ENCODE data around the gene CORIN. TPM values are rescaled to one million over a fixed set of nuclear protein-coding genes. Genes with fewer than 3 reads are reported as not detected.

Gene CORIN
- total and polyA plus RNA-seq, 10 of the 15 experiments (the other 5 are each of a cell fraction or from before 2014, with no cell fraction given), result 0.02 to 0.45 (median 0.09) TPM; not detected in 3

DNA sequence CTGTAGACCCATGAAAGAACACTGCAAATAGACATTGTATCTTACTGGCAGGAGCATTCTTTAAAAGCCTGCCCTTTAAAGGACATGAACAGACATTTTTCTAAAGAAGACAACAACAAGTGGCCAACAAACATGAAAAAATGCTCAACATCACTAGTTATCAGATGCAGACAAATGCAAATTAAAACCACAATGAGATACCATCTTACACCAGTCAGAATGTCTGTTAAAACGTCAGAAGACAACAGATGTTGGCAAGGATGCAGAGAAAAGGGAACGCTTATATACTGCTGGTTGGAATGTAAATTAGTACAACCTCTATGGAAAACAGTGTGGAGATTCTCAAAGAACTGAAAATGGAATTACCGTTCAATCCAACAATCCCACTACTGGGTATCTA is 275.6 kb downstream of the CORIN start (continued):
- TF ChIP-seq, protein P1, sequence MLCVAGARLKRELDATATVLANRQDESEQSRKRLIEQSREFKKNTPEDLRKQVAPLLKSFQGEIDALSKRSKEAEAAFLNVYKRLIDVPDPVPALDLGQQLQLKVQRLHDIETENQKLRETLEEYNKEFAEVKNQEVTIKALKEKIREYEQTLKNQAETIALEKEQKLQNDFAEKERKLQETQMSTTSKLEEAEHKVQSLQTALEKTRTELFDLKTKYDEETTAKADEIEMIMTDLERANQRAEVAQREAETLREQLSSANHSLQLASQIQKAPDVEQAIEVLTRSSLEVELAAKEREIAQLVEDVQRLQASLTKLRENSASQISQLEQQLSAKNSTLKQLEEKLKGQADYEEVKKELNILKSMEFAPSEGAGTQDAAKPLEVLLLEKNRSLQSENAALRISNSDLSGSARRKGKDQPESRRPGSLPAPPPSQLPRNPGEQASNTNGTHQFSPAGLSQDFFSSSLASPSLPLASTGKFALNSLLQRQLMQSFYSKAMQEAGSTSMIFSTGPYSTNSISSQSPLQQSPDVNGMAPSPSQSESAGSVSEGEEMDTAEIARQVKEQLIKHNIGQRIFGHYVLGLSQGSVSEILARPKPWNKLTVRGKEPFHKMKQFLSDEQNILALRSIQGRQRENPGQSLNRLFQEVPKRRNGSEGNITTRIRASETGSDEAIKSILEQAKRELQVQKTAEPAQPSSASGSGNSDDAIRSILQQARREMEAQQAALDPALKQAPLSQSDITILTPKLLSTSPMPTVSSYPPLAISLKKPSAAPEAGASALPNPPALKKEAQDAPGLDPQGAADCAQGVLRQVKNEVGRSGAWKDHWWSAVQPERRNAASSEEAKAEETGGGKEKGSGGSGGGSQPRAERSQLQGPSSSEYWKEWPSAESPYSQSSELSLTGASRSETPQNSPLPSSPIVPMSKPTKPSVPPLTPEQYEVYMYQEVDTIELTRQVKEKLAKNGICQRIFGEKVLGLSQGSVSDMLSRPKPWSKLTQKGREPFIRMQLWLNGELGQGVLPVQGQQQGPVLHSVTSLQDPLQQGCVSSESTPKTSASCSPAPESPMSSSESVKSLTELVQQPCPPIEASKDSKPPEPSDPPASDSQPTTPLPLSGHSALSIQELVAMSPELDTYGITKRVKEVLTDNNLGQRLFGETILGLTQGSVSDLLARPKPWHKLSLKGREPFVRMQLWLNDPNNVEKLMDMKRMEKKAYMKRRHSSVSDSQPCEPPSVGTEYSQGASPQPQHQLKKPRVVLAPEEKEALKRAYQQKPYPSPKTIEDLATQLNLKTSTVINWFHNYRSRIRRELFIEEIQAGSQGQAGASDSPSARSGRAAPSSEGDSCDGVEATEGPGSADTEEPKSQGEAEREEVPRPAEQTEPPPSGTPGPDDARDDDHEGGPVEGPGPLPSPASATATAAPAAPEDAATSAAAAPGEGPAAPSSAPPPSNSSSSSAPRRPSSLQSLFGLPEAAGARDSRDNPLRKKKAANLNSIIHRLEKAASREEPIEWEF (IDR thresholded peaks at IDR 0.05; ENCODE audit: insufficient replicate concordance, low read depth, low read length), result no peak
- TF ChIP-seq PKNOX1 (IDR thresholded peaks at IDR 0.05) (no peak), TCF12 (IDR thresholded peaks at IDR 0.05; ENCODE audit: low read depth, low read length) (no peak), NFIC (IDR thresholded peaks at IDR 0.05; ENCODE audit: low read depth, low read length) (no peak)

- WGBS (ENCODE audit: insufficient coverage, insufficient replicate concordance, low lambda C conversion rate, missing lambda C conversion rate), result 0% methylated on average over 1 of the region's 1 CpG
- ATAC-seq, result no peak
- peaks cover 4 to 7% of the 10 kb centered on the region in 2 experiments for H3K36me3 ChIP-seq (ENCODE audit: control insufficient read depth in 2 of 2, insufficient read depth in 2 of 2, low read length in 1 of 2)
- CTCF ChIA-PET, result interaction anchor here (0.6 to 1.0 kb wide), 6 partner anchors 24 to 178 kb away, joined by 3 to 4 read pairs (median 3); partner anchors contain the start of gene ATP10D
- RAD21 ChIA-PET (ENCODE audit: unreplicated experiment), result interaction anchor here (0.8 to 1.4 kb wide), 2 partner anchors 68 to 98 kb away, joined by 3 to 4 read pairs; partner anchors contain the start of gene COMMD8
- in situ Hi-C loops (cut with MboI) (no loop called here), intact Hi-C loops (cut with micrococcal nuclease; ENCODE audit: unreplicated experiment) (loop anchor here (5.0 kb wide), 1 partner anchor 174 kb away; no protein-coding TSS in a partner anchor)
- H3K9me3 ChIP-seq (replicated peaks; ENCODE audit: control insufficient read depth, insufficient read depth, low read length), result peaks cover 2% of the 10 kb centered on the region; the same call in 1 of the 3 replicates
- POLR2A ChIA-PET, result interaction anchor here (1.0 kb wide), 1 partner anchor 103 kb away, joined by 3 read pairs; no protein-coding TSS in a partner anchor
- H3K27me3 ChIP-seq (replicated peaks in 1 of 2; ENCODE audit: control insufficient read depth in 2 of 2, insufficient read depth in 2 of 2, low read length in 1 of 2), result no peaks in the 10 kb centered on the region; a peak in 1 of 4 replicates
- no peak for FAIRE-seq
- SMC1A ChIA-PET (ENCODE audit: uncharacterized antibody, unreplicated experiment), result interaction anchor here (0.5 to 1.0 kb wide), 4 partner anchors 10 to 125 kb away, joined by 3 read pairs; partner anchors contain the start of gene COMMD8
- no peaks in the 10 kb centered on the region for H4K20me1 ChIP-seq (ENCODE audit: control insufficient read depth, insufficient read depth)
- no peak overlapping the region for H3K9ac ChIP-seq (ENCODE audit: control insufficient read depth, insufficient read depth, low read length)
- no peak overlapping the region for H3K4me2 ChIP-seq (ENCODE audit: control insufficient read depth, insufficient read depth)
- H2AFZ ChIP-seq (ENCODE audit: control insufficient read depth, low read depth, low read length), result no peak overlapping the region
- H3K4me1 ChIP-seq (ENCODE audit: control insufficient read depth, insufficient read depth, low read length), result peaks cover 5% of the 10 kb centered on the region; the same call in 1 of the 2 replicates
- no TSS peak for BruUV-seq (replicated peaks)
- H3K79me2 ChIP-seq (ENCODE audit: control insufficient read depth, insufficient read depth, low read length), result no peaks in the 10 kb centered on the region
- no peak overlapping the region for H3K4me3 ChIP-seq
- DNase-seq (ENCODE audit: low read depth, low spot score), result no peak
- H3K27ac ChIP-seq (ENCODE audit: control insufficient read depth, insufficient read depth), result no peak overlapping the region
- no peak for TF ChIP-seq TCF3 (IDR thresholded peaks at IDR 0.05; ENCODE audit: borderline replicate concordance, insufficient read depth, low read depth, low read length)
- no peak for TF ChIP-seq ZBTB4 (CRISPR knock-in tag; IDR thresholded peaks at IDR 0.05)
- TF ChIP-seq STAT3 (IDR thresholded peaks at IDR 0.05; ENCODE audit: low read depth, low read length), result no peak
- no peak for TF ChIP-seq HCFC1 (IDR thresholded peaks at IDR 0.05; ENCODE audit: low read length)
- no peak for TF ChIP-seq GATAD2B (conservative IDR thresholded peaks at IDR 0.05; ENCODE audit: low read depth)
- no peak for TF ChIP-seq MTA2 (IDR thresholded peaks at IDR 0.05; ENCODE audit: low read depth)
- no peak for TF ChIP-seq RUNX3 (IDR thresholded peaks at IDR 0.05; ENCODE audit: low read length)
- TF ChIP-seq WRNIP1 (IDR thresholded peaks at IDR 0.05; ENCODE audit: borderline replicate concordance, low read depth, low read length), result no peak
Observed at GRCh38 chr4:47561331-47561730, 276.5 kb downstream of the CORIN start.

Data from GM12878 (cell line).